Astrocyte of the spinal cord (primary cell): ENCODE results near the gene PLCB4.

Source experiments
- DNase-seq: peaks from one replicate; pipeline ENCODE4 v3.0.0; 2011; ENCODE audit warnings: low read depth, low spot score
- H3K4me3 ChIP-seq: 2 replicates; pipeline ENCODE4 v1.5.1; 2011; ENCODE audit warnings: low read depth, mild to moderate bottlenecking, low read length, moderate library complexity
- CTCF ChIP-seq: IDR thresholded peaks from 2 replicates; pipeline ENCODE4 v1.5.1; 2012; ENCODE audit warnings: low read depth, mild to moderate bottlenecking, low read length, inconsistent platforms
- in situ Hi-C: cut with HindIII; loops from 2 replicates; pipeline ENCODE4 v1.10.0; 2017; ENCODE audit warnings: low sequenced_read_pairs

Gene PLCB4

GRCh38 chr20:9411833-9412232 lies 342.9 kb downstream of the PLCB4 start:
- no peak for TF ChIP-seq CTCF
- H3K4me3 ChIP-seq = no peak overlapping the region
- in situ Hi-C loops = no loop called here
- no peak for DNase-seq

GRCh38 chr20:9412309-9412708 lies 343.4 kb downstream of the PLCB4 start:
- no peak overlapping the region for H3K4me3 ChIP-seq
- no peak for DNase-seq
- TF ChIP-seq CTCF = no peak
- in situ Hi-C loops = no loop called here

- no peak for DNase-seq
- no peak for TF ChIP-seq CTCF
- in situ Hi-C loops = no loop called here
- no peak overlapping the region for H3K4me3 ChIP-seq
Measured at GRCh38 chr20:9413001-9413400, 344.1 kb downstream of the PLCB4 start.

GRCh38 chr20:9415426-9415825 lies 346.5 kb downstream of the PLCB4 start:
- no peak for TF ChIP-seq CTCF
- no peak for DNase-seq
- in situ Hi-C loops = no loop called here
- H3K4me3 ChIP-seq = no peak overlapping the region

GRCh38 chr20:9416421-9416820 lies 347.5 kb downstream of the PLCB4 start:
- no peak for TF ChIP-seq CTCF
- in situ Hi-C loops = no loop called here
- no peak overlapping the region for H3K4me3 ChIP-seq
- no peak for DNase-seq

GRCh38 chr20:9417665-9418064 lies 348.8 kb downstream of the PLCB4 start:
- no peak for DNase-seq
- no peak overlapping the region for H3K4me3 ChIP-seq
- TF ChIP-seq CTCF = no peak
- in situ Hi-C loops = no loop called here
